WTC11 (cell line): Measurements from ENCODE around the gene HOXB3. TPM values are rescaled to one million over a fixed set of nuclear protein-coding genes. Genes with fewer than 3 reads are reported as not detected.

ENCODE experiments used
- ATAC-seq: fragments of 200-7000 bp; cut with Tn5 transposase; 2 replicates; pipeline ENCODE4 v1.10.0; 2021; ENCODE audit warnings: mild to moderate bottlenecking, moderate library complexity
- CTCF ChIA-PET: fragments of 300-600 bp; sonication (Branson Sonifier 250); formaldehyde crosslinking; loops from one replicate; lab custom pipeline; 2021; ENCODE audit warnings: antibody characterized with exemption; lab: Charles Lee
- POLR2A ChIA-PET: fragments of 350-600 bp; sonication (Branson Sonifier 250); formaldehyde crosslinking; loops from one replicate; lab custom pipeline; 2021; ENCODE audit warnings: antibody characterized with exemption; lab: Charles Lee
- DNase-seq: peaks from one replicate; pipeline ENCODE4 v3.0.0; 2021; ENCODE audit warnings: low spot score
- H3K27ac Mint-ChIP-seq: 2 replicates; pipeline ENCODE4 v1.8.0; 2021; ENCODE audit warnings: mixed read lengths
- H3K27me3 Mint-ChIP-seq: 2 replicates; pipeline ENCODE4 v1.8.0; 2021; ENCODE audit warnings: low read depth, mild to moderate bottlenecking, moderate library complexity, mixed read lengths
- H3K36me3 Mint-ChIP-seq: 2 replicates; pipeline ENCODE4 v1.8.0; 2021; ENCODE audit warnings: mixed read lengths
- H3K4me1 Mint-ChIP-seq: 2 replicates; pipeline ENCODE4 v1.8.0; 2022; ENCODE audit warnings: mixed read lengths
- H3K4me3 Mint-ChIP-seq: 2 replicates; pipeline ENCODE4 v1.8.0; 2021; ENCODE audit warnings: mild to moderate bottlenecking, moderate library complexity, mixed read lengths
- H3K9me3 Mint-ChIP-seq: 2 replicates; pipeline ENCODE4 v1.8.0; 2021; ENCODE audit warnings: mixed read lengths
- CDX4 ChIP-seq: fragments of 250-450 bp; sonication (Bioruptor Pico); IDR thresholded peaks from 2 replicates; pipeline ENCODE4 v1.9.0; 2021; ENCODE audit warnings: moderate library complexity, mild to moderate bottlenecking, inconsistent platforms, borderline replicate concordance
- CTCF ChIP-seq: fragments of 200-600 bp; IDR thresholded peaks from 2 replicates; pipeline ENCODE4 v1.8.0; 2022; ENCODE audit warnings: antibody characterized with exemption
- ELF4 ChIP-seq: sonication (generic); formaldehyde crosslinking; IDR thresholded peaks from 2 replicates; pipeline ENCODE4 v1.8.1; 2022; ENCODE audit warnings: low read depth, mild to moderate bottlenecking, moderate library complexity, missing genetic modification reagents
- ETV6 ChIP-seq: sonication (generic); formaldehyde crosslinking; IDR thresholded peaks from 2 replicates; pipeline ENCODE4 v1.8.1; 2022; ENCODE audit warnings: mild to moderate bottlenecking, missing genetic modification reagents
- HMGA2 ChIP-seq: fragments of 250-450 bp; sonication (Bioruptor Pico); IDR thresholded peaks from 2 replicates; pipeline ENCODE4 v1.4.0; 2021; ENCODE audit warnings: mild to moderate bottlenecking, moderate library complexity
- IRF2 ChIP-seq: sonication (generic); formaldehyde crosslinking; IDR thresholded peaks from 2 replicates; pipeline ENCODE4 v1.8.0; 2022; ENCODE audit warnings: low read depth, missing genetic modification reagents, borderline replicate concordance
- MLX ChIP-seq: sonication (generic); formaldehyde crosslinking; IDR thresholded peaks from 2 replicates; pipeline ENCODE4 v1.8.1; 2023; ENCODE audit warnings: mild to moderate bottlenecking, missing genetic modification reagents, moderate library complexity
- NFYB ChIP-seq: sonication (generic); formaldehyde crosslinking; conservative IDR thresholded peaks from 2 replicates; pipeline ENCODE4 v1.8.0; 2022; ENCODE audit warnings: low read depth, missing genetic modification reagents
- OVOL2 ChIP-seq: fragments of 250-450 bp; sonication (Bioruptor Pico); IDR thresholded peaks from 2 replicates; pipeline ENCODE4 v1.9.0; 2021; ENCODE audit warnings: mild to moderate bottlenecking, borderline replicate concordance
- PRRX2 ChIP-seq: fragments of 250-450 bp; sonication (Bioruptor Pico); IDR thresholded peaks from 2 replicates; pipeline ENCODE4 v1.8.0; 2021; ENCODE audit warnings: mild to moderate bottlenecking
- SMAD4 ChIP-seq: sonication (generic); formaldehyde crosslinking; IDR thresholded peaks from 2 replicates; pipeline ENCODE4 v1.8.0; 2022; ENCODE audit warnings: mild to moderate bottlenecking, missing genetic modification reagents
- ZBTB21 ChIP-seq: sonication (generic); formaldehyde crosslinking; IDR thresholded peaks from 2 replicates; pipeline ENCODE4 v1.8.1; 2023; ENCODE audit warnings: mild to moderate bottlenecking, missing genetic modification reagents, borderline replicate concordance
- ZNF121 ChIP-seq: sonication (generic); formaldehyde crosslinking; IDR thresholded peaks from 2 replicates; pipeline ENCODE4 v1.8.0; 2023; ENCODE audit warnings: missing genetic modification reagents
- ZNF138 ChIP-seq: sonication (generic); formaldehyde crosslinking; conservative IDR thresholded peaks from 2 replicates; pipeline ENCODE4 v1.8.1; 2022; ENCODE audit warnings: mild to moderate bottlenecking, moderate library complexity, missing genetic modification reagents
- ZNF263 ChIP-seq: sonication (generic); formaldehyde crosslinking; IDR thresholded peaks from 2 replicates; pipeline ENCODE4 v1.8.1; 2022; ENCODE audit warnings: low read depth, mild to moderate bottlenecking, moderate library complexity, missing genetic modification reagents
- ZNF281 ChIP-seq: sonication (generic); formaldehyde crosslinking; IDR thresholded peaks from 2 replicates; pipeline ENCODE4 v1.8.0; 2023; ENCODE audit warnings: mild to moderate bottlenecking, missing genetic modification reagents
- ZNF396 ChIP-seq: fragments of 250-450 bp; sonication (Bioruptor Pico); IDR thresholded peaks from 2 replicates; pipeline ENCODE4 v1.8.0; 2021; ENCODE audit warnings: mild to moderate bottlenecking, moderate library complexity, borderline replicate concordance
- ZNF423 ChIP-seq: fragments of 250-450 bp; sonication (Bioruptor Pico); IDR thresholded peaks from 2 replicates; pipeline ENCODE4 v2.1.2; 2022; ENCODE audit warnings: mild to moderate bottlenecking, moderate library complexity
- total RNA-seq: library from RNA; stranded (reverse); gene quantifications from 3 replicates; pipeline ENCODE4 v1.2.3, GENCODE V29; 2021
- TF ChIP-seq, protein P1 (sequence below): sonication (generic); formaldehyde crosslinking; IDR thresholded peaks from 2 replicates; pipeline ENCODE4 v1.8.1; 2023; ENCODE audit warnings: mild to moderate bottlenecking, missing genetic modification reagents
- TF ChIP-seq, protein P2 (sequence below): sonication (generic); formaldehyde crosslinking; IDR thresholded peaks from 2 replicates; pipeline ENCODE4 v1.8.1; 2023; ENCODE audit warnings: mild to moderate bottlenecking, missing genetic modification reagents, borderline replicate concordance

The HOXB3 gene
- total RNA-seq, 1 experiment from 2014 or later = 0.09 TPM

GRCh38 chr17:48563385-48563838, 26.6 kb downstream of the HOXB3 start (continued):
- TF ChIP-seq ZBTB21 (CRISPR knock-in tag) = no peak
- no peak for TF ChIP-seq IRF2 (CRISPR knock-in tag)
- no peak for TF ChIP-seq CTCF
- TF ChIP-seq HMGA2 (CRISPR knock-in tag) = no peak
- no peak for TF ChIP-seq ETV6 (CRISPR knock-in tag)
- TF ChIP-seq, protein P1, sequence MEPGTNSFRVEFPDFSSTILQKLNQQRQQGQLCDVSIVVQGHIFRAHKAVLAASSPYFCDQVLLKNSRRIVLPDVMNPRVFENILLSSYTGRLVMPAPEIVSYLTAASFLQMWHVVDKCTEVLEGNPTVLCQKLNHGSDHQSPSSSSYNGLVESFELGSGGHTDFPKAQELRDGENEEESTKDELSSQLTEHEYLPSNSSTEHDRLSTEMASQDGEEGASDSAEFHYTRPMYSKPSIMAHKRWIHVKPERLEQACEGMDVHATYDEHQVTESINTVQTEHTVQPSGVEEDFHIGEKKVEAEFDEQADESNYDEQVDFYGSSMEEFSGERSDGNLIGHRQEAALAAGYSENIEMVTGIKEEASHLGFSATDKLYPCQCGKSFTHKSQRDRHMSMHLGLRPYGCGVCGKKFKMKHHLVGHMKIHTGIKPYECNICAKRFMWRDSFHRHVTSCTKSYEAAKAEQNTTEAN (CRISPR knock-in tag) = no peak
- no peak for TF ChIP-seq PRRX2 (CRISPR knock-in tag)
- TF ChIP-seq ZNF121 (CRISPR knock-in tag) = no peak
- no peak for TF ChIP-seq ELF4 (CRISPR knock-in tag)
- TF ChIP-seq, protein P2, sequence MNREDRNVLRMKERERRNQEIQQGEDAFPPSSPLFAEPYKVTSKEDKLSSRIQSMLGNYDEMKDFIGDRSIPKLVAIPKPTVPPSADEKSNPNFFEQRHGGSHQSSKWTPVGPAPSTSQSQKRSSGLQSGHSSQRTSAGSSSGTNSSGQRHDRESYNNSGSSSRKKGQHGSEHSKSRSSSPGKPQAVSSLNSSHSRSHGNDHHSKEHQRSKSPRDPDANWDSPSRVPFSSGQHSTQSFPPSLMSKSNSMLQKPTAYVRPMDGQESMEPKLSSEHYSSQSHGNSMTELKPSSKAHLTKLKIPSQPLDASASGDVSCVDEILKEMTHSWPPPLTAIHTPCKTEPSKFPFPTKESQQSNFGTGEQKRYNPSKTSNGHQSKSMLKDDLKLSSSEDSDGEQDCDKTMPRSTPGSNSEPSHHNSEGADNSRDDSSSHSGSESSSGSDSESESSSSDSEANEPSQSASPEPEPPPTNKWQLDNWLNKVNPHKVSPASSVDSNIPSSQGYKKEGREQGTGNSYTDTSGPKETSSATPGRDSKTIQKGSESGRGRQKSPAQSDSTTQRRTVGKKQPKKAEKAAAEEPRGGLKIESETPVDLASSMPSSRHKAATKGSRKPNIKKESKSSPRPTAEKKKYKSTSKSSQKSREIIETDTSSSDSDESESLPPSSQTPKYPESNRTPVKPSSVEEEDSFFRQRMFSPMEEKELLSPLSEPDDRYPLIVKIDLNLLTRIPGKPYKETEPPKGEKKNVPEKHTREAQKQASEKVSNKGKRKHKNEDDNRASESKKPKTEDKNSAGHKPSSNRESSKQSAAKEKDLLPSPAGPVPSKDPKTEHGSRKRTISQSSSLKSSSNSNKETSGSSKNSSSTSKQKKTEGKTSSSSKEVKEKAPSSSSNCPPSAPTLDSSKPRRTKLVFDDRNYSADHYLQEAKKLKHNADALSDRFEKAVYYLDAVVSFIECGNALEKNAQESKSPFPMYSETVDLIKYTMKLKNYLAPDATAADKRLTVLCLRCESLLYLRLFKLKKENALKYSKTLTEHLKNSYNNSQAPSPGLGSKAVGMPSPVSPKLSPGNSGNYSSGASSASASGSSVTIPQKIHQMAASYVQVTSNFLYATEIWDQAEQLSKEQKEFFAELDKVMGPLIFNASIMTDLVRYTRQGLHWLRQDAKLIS (CRISPR knock-in tag) = no peak
- TF ChIP-seq OVOL2 = no peak
- TF ChIP-seq ZNF396 (CRISPR knock-in tag) = no peak

DNA sequence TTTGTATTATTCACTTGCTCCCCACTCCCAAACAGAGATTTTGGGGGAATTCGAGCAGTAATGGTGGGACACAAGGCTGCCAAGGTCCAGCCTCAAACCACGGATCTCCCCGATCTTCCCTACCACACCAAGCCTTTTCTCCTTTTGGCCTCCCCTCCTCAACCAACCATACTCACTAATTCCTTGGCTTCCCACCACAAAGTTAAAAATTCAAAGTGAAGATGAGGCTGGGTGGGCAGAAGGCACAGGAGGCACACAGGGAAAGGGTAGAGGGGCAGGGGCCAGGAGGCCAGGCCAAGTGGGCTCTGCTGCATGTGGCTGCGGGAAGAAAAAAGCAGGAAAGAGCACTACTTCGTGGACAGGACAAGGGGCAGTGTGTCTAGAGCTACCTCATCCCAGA, 27.1 kb downstream of the HOXB3 start:
- no peak for ATAC-seq
- H3K27me3 Mint-ChIP-seq = peaks cover 62% of the 10 kb centered on the region; the same call in 1 of the 2 replicates

More for the DNA sequence above, 27.1 kb downstream of the HOXB3 start:
- Mint-ChIP-seq H3K4me3 (no peak overlapping the region), H3K27ac (no peak overlapping the region), H3K9me3 (no peaks in the 10 kb centered on the region), H3K4me1 (peaks cover 29% of the 10 kb centered on the region), H3K36me3 (no peaks in the 10 kb centered on the region)
- TF ChIP-seq MLX (CRISPR knock-in tag) (no peak), ZNF281 (no peak), SMAD4 (no peak), ZNF138 (CRISPR knock-in tag) (no peak), NFYB (CRISPR knock-in tag) (no peak), CDX4 (CRISPR knock-in tag) (no peak), ZNF263 (CRISPR knock-in tag) (no peak), ZNF423 (CRISPR knock-in tag) (no peak)
- no peak for DNase-seq
- ChIA-PET POLR2A (interaction anchor here (0.8 kb wide), 1 partner anchor 8 kb away, joined by 3 read pairs; no protein-coding TSS in a partner anchor), CTCF (interaction anchor here (0.7 to 2.3 kb wide), 3 partner anchors 19 to 74 kb away, joined by 3 to 8 read pairs (median 4); no protein-coding TSS in a partner anchor)
